GM18517 (cell line): ENCODE measurements around the gene RBMS1.

Experiments
- ATAC-seq: cut with Tn5 transposase; IDR thresholded peaks from one replicate; pipeline ENCODE4 v1.9.1; 2021; ENCODE audit warnings: mild to moderate bottlenecking, moderate library complexity; ENCODE audit not compliant: unreplicated experiment

Gene RBMS1

GRCh38 chr2:160310118-160310828 lies 183.3 kb downstream of the RBMS1 start:
- ATAC-seq, result no peak

- no peak for ATAC-seq
These were observed 184.0 kb downstream of the RBMS1 start for GRCh38 chr2:160309585-160309984.

- no peak for ATAC-seq
These were observed 184.7 kb downstream of the RBMS1 start for GRCh38 chr2:160308915-160309314.

- no peak for ATAC-seq
These were observed 185.1 kb downstream of the RBMS1 start for GRCh38 chr2:160308476-160308875.

- no peak for ATAC-seq
These were observed 186.6 kb downstream of the RBMS1 start for GRCh38 chr2:160306985-160307384.

- no peak for ATAC-seq
These were observed 188.4 kb downstream of the RBMS1 start for GRCh38 chr2:160305081-160305750.

- ATAC-seq, result no peak
These were observed 190.1 kb downstream of the RBMS1 start for GRCh38 chr2:160303527-160303926.

DNA sequence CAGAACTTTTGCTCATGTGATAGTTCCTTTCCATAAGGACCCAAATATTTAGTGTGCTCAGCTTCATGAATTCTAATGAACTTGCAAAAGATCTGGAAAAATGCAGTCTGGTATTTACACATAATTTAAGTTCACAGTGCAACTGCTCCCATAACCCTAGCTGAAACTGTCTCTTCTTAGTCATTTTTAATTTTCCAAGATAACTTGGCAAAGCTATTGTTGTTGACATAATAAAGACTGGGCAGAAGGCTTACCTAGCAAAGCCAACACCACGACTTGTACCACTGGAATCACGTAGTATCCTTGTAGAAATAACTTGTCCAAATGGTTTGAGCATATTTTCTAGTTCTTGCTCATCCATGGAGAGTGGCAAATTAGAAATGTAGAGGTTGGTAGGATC lies 190.5 kb downstream of the RBMS1 start:
- ATAC-seq, result no peak

GRCh38 chr2:160301420-160301819 lies 192.2 kb downstream of the RBMS1 start:
- no peak for ATAC-seq

DNA sequence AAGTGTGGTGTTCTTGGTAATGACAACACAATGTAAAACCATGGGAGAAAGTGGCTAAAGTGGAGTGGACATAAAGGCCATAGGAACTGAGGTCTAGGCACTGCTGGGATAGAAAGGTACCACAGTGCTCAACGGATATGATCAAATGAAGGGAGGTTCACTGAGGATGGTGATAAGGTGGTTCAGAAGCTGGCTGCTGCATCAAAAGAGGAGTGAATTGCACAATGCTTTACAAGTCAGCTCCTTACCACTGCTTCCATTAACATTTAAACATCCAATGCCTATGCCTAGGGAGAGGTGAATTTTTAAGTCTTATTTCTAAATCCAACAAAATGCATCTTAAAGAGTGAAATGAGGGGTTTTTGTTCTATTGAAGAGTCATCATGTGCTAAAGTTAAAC lies 193.4 kb downstream of the RBMS1 start:
- ATAC-seq, result no peak

- ATAC-seq, result no peak
These were observed 194.1 kb downstream of the RBMS1 start for GRCh38 chr2:160299540-160299939.

DNA sequence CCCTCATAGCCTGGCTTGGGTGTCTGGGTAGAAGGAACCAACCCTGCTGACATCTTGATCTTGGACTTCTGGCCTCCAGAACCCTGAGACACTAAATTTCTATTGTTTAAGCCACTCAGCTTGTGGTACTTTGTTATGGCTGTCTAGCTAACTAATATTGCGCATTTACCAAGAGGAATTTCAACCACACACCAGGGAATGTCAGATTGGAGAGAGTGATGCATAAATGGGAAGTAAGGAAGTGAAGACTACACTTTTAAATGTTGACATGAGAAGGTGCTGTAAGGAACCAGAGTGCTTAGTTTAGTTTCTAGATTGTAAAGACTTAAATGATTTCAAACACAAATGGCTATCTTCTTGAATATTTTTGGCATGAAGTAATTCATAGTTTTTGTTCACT lies 194.6 kb downstream of the RBMS1 start:
- ATAC-seq, result no peak

DNA sequence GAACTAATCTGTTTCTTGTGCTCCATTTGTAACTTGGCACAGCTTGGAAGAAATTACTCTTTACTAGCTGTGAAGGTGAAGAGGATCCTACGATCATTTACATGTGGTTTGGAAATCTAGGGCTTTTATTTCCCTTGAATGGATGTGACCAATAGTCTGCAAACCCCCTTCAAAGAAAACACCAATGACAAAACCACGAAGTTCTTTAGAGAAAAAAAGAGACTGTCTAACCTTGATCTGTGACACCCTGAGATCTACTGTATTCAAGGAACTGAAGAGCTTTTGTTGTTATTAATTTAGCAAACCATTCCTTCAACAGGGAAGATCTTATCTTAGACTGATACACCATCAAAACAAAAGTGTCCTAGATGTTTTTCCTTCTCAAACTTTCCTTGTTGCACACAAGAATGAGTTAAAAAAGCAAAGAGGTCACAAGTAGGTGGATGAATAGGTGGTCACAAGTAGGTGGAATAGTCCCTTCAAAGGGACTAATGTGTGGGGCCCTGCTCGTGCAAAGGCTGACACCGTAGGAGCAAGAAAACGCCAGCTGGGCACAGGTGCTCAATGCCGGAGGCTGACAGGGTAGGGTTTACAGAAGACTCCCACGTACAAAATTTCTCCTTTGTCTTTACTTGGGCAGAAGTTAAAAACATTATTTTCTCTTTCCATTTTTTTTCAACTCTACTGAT lies 197.9 kb downstream of the RBMS1 start:
- no peak for ATAC-seq

DNA sequence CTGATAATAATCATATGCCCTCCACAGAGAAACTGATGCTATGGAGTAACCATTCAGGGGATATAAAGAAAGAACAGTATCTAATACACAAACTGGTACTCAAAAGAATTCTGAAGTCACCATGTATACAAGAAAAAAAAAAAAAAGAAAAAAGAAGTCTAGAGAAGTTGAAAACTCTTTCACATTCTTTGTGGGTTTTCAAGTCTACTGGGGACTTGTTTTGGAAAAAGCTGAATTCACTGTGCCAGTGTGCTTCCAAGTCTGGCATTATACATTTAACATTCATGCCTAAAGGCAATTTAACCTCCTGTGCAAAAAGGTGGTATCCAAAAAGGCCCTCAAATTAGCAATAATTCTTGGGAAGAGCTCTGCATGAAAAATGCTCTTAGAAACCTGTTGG lies 198.7 kb downstream of the RBMS1 start:
- ATAC-seq, result no peak

GRCh38 chr2:160294339-160294803 lies 199.2 kb downstream of the RBMS1 start:
- peak; percentile 49 for ATAC-seq

GRCh38 chr2:160293391-160294091 lies 200.1 kb downstream of the RBMS1 start:
- ATAC-seq, result no peak

- ATAC-seq, result no peak
These were observed 201.4 kb downstream of the RBMS1 start for GRCh38 chr2:160292225-160292624.

DNA sequence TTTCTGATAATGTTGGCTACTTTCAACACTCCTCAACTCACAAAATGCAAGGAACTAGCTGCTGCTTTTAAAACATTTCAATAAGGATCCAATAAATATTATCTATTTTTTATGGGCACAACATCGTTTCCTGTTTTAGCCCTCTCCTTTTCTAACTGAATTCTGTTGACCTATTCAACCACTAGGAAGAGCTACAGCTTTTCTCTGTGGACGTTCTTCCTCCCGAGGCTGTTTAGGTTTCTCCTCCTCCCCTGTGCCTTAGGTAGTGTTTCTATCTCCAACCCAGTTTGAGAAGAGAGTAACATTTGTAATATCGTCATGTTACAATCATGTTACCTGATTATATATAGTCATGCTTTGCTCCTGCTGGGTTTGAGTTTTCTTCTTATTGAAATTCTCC lies 202.2 kb downstream of the RBMS1 start:
- no peak for ATAC-seq

DNA sequence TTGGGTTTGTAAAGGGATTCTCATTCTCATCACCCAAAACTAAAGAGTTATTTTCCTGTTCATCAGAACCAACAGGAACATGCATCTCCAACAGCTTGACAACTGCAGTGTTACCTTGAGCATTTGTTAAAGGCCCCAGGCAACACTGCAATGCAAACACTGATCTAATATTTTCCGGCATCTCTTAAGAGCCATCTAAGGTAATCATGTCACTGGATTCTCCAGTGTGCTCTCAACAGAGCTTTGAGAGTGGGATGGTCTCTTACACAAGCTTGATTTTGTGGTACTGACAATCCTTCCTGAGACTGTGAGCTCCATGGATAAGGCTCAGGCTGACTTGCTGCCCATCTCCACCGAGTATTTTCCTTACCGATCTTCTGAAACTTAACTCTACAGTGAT lies 203.0 kb downstream of the RBMS1 start:
- ATAC-seq, result no peak

DNA sequence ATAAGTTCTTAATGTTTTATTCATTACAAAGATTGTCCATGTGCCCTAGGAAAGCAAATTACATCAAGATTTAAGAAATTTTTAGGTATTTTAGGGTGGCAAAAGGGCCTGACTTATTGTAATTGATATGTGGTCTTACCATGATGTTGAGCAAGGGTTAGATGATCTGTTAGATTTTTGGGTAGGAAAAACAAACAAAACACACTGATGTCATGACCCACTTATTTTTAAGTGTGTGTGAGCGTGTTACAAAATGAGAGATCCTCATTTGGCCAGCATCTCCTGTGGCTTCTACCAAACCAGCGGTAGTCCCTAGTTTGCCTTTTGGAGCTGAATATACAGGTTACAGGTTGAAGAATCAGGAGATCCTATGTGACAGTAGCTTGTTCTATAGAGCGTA lies 203.8 kb downstream of the RBMS1 start:
- no peak for ATAC-seq

GRCh38 chr2:160289126-160289525 lies 204.5 kb downstream of the RBMS1 start:
- no peak for ATAC-seq
